ENCODE measurements around the gene SFTPB. TPM values are rescaled to one million over a fixed set of nuclear protein-coding genes. Genes with fewer than 3 reads are reported as not detected.

The SFTPB gene
- total RNA-seq, 2 experiments from 2014 or later: not detected

DNA sequence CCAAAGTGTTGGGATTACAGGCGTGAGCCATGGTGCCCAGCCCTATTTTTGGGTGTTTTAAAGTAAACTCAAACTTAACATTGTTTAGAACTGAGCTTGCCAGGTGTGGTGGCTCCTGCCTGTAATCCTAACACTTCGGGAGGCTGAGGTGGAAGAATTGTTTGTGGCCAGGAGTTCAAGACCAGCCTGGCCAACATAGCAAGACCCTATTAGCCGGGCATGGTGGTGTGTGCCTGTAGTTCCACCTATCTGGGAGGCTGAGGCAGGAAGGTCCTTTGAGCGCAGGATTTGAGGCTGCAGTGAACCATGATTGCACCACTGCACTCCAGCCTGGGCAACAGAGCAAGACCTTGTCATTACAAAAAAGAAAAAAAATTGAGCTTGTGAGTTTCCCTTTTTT, 17.5 kb downstream of the SFTPB start:
- Mint-ChIP-seq H3K9me3 (ENCODE audit: insufficient read depth) (no peaks in the 10 kb centered on the region), H3K4me1 (ENCODE audit: low read depth) (peaks cover 4% of the 10 kb centered on the region), H3K27ac (no peak overlapping the region), H3K27me3 (ENCODE audit: low read depth) (no peaks in the 10 kb centered on the region), H3K4me3 (no peak overlapping the region), H3K36me3 (ENCODE audit: low read depth) (peaks cover 57% of the 10 kb centered on the region)
- no peak for ATAC-seq
- ChIA-PET CTCF (interaction anchor here (3.3 to 9.4 kb wide), 2 partner anchors 9 to 15 kb away, joined by 19 to 86 read pairs; no protein-coding TSS in a partner anchor), POLR2A (no interaction called here)
- no peak for DNase-seq

GRCh38 chr2:85649201-85650190, 18.5 kb downstream of the SFTPB start:
- H3K27ac Mint-ChIP-seq: no peak overlapping the region
- CTCF ChIA-PET: interaction anchor here (0.6 to 9.4 kb wide), 17 partner anchors 10 to 165 kb away, joined by 3 to 86 read pairs (median 4); no protein-coding TSS in a partner anchor
- ATAC-seq (no peak), DNase-seq (no peak)
- peaks cover 60% of the 10 kb centered on the region for H3K36me3 Mint-ChIP-seq (ENCODE audit: low read depth)
- no peak overlapping the region for H3K4me3 Mint-ChIP-seq
- no peaks in the 10 kb centered on the region for H3K9me3 Mint-ChIP-seq (ENCODE audit: insufficient read depth)
- peaks cover 4% of the 10 kb centered on the region for H3K4me1 Mint-ChIP-seq (ENCODE audit: low read depth)
- POLR2A ChIA-PET: no interaction called here
- no peaks in the 10 kb centered on the region for H3K27me3 Mint-ChIP-seq (ENCODE audit: low read depth)

- POLR2A ChIA-PET: no interaction called here
- Mint-ChIP-seq H3K9me3 (ENCODE audit: insufficient read depth) (no peaks in the 10 kb centered on the region), H3K27ac (no peak overlapping the region), H3K36me3 (ENCODE audit: low read depth) (peaks cover 62% of the 10 kb centered on the region), H3K4me3 (no peak overlapping the region), H3K4me1 (ENCODE audit: low read depth) (no peaks in the 10 kb centered on the region), H3K27me3 (ENCODE audit: low read depth) (no peaks in the 10 kb centered on the region)
- DNase-seq (peak; percentile 51), ATAC-seq (peak; percentile 75)
- CTCF ChIA-PET: interaction anchor here (0.6 to 9.4 kb wide), 17 partner anchors 9 to 166 kb away, joined by 3 to 86 read pairs (median 4); no protein-coding TSS in a partner anchor
Observed at GRCh38 chr2:85648619-85649018, 19.4 kb downstream of the SFTPB start.

DNA sequence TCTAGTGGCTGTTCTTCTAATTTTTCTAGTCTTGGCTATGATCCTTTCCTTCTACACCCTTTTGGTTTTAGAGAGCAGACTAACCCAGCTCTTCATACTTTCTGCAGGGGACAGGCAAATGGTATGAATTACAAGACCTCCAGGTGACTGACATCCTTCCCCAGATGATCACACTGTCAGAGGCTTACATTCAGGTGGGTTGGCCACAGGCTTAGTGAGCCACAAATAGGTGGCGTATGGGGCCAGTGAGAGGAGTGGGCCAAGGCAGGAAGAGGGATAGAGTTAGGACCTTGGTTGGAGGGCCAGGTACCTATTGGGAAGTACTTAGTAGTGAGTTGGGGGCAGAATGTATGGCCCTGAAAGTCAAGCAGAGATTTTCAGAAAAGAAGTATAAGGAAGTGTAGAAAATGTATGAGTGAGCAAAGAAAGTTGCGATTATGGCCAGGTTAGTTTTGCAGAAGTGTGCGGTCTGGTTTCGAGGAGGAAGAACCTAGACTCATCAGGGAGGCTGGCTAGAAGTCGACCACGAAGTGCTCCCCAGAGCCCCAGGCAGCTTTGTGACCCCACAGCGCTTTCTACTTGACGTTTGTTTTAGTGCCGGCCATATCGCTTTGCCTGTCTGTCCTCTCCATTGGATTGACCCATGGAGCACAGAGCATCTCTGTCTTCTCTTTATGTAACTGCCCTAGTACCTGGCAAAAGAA, 20.0 kb downstream of the SFTPB start:
- ATAC-seq: no peak
- H3K4me3 Mint-ChIP-seq: no peak overlapping the region
- H3K9me3 Mint-ChIP-seq (ENCODE audit: insufficient read depth): no peaks in the 10 kb centered on the region
- ChIA-PET POLR2A (interaction anchor here (0.7 kb wide), 1 partner anchor 32 kb away, joined by 3 read pairs; the partner anchor contains the start of gene USP39), CTCF (interaction anchor here (1.2 to 9.4 kb wide), 9 partner anchors 12 to 166 kb away, joined by 3 to 86 read pairs (median 4); no protein-coding TSS in a partner anchor)
- peaks cover under 1% of the 10 kb centered on the region for H3K4me1 Mint-ChIP-seq (ENCODE audit: low read depth)
- H3K27ac Mint-ChIP-seq: peak overlapping the region; percentile 4
- H3K27me3 Mint-ChIP-seq (ENCODE audit: low read depth): no peaks in the 10 kb centered on the region
- DNase-seq: no peak
- peaks cover 64% of the 10 kb centered on the region for H3K36me3 Mint-ChIP-seq (ENCODE audit: low read depth)

GRCh38 chr2:85646166-85646565, 21.8 kb downstream of the SFTPB start:
- H3K27ac Mint-ChIP-seq: no peak overlapping the region
- H3K27me3 Mint-ChIP-seq (ENCODE audit: low read depth): no peaks in the 10 kb centered on the region
- ATAC-seq (no peak), DNase-seq (no peak)
- H3K4me1 Mint-ChIP-seq (ENCODE audit: low read depth): peaks cover 19% of the 10 kb centered on the region
- ChIA-PET CTCF (interaction anchor here (0.8 to 9.4 kb wide), 4 partner anchors 11 to 61 kb away, joined by 3 to 86 read pairs (median 3); no protein-coding TSS in a partner anchor), POLR2A (no interaction called here)
- peaks cover 72% of the 10 kb centered on the region for H3K36me3 Mint-ChIP-seq (ENCODE audit: low read depth)
- H3K9me3 Mint-ChIP-seq (ENCODE audit: insufficient read depth): no peaks in the 10 kb centered on the region
- H3K4me3 Mint-ChIP-seq: no peak overlapping the region

- ChIA-PET POLR2A (no interaction called here), CTCF (interaction anchor here (1.1 to 9.4 kb wide), 2 partner anchors 9 to 225 kb away, joined by 3 to 86 read pairs; no protein-coding TSS in a partner anchor)
- H3K27me3 Mint-ChIP-seq (ENCODE audit: low read depth): no peaks in the 10 kb centered on the region
- no peak overlapping the region for H3K27ac Mint-ChIP-seq
- no peak for DNase-seq
- no peak overlapping the region for H3K4me3 Mint-ChIP-seq
- peaks cover 23% of the 10 kb centered on the region for H3K4me1 Mint-ChIP-seq (ENCODE audit: low read depth)
- peaks cover 77% of the 10 kb centered on the region for H3K36me3 Mint-ChIP-seq (ENCODE audit: low read depth)
- no peaks in the 10 kb centered on the region for H3K9me3 Mint-ChIP-seq (ENCODE audit: insufficient read depth)
- ATAC-seq: no peak
Observed at GRCh38 chr2:85644909-85645308, 23.1 kb downstream of the SFTPB start.

GRCh38 chr2:85642725-85643124, 25.3 kb downstream of the SFTPB start:
- Mint-ChIP-seq H3K27ac (peak overlapping the region; percentile 66), H3K4me3 (no peak overlapping the region), H3K27me3 (ENCODE audit: low read depth) (no peaks in the 10 kb centered on the region), H3K4me1 (ENCODE audit: low read depth) (peaks cover 23% of the 10 kb centered on the region), H3K9me3 (ENCODE audit: insufficient read depth) (no peaks in the 10 kb centered on the region), H3K36me3 (ENCODE audit: low read depth) (peaks cover 72% of the 10 kb centered on the region)
- ChIA-PET POLR2A (no interaction called here), CTCF (interaction anchor here (1.7 kb wide), 2 partner anchors 13 to 86 kb away, joined by 4 to 5 read pairs; no protein-coding TSS in a partner anchor)
- DNase-seq (no peak), ATAC-seq (no peak)

- ATAC-seq: no peak
- CTCF ChIA-PET: interaction anchor here (1.1 to 5.5 kb wide), 7 partner anchors 8 to 71 kb away, joined by 4 to 86 read pairs (median 51); partner anchors contain the start of gene C2orf68
- no peaks in the 10 kb centered on the region for H3K9me3 Mint-ChIP-seq (ENCODE audit: insufficient read depth)
- peaks cover 6% of the 10 kb centered on the region for H3K4me1 Mint-ChIP-seq (ENCODE audit: low read depth)
- POLR2A ChIA-PET: interaction anchor here (0.8 to 1.2 kb wide), 2 partner anchors 20 to 24 kb away, joined by 3 to 4 read pairs; partner anchors contain the start of gene USP39
- no peak overlapping the region for H3K27ac Mint-ChIP-seq
- no peak for DNase-seq
- H3K27me3 Mint-ChIP-seq (ENCODE audit: low read depth): no peaks in the 10 kb centered on the region
- H3K36me3 Mint-ChIP-seq (ENCODE audit: low read depth): peaks cover 66% of the 10 kb centered on the region
- no peak overlapping the region for H3K4me3 Mint-ChIP-seq
Observed at GRCh38 chr2:85635636-85636035, 32.4 kb downstream of the SFTPB start.

- no peak overlapping the region for H3K4me3 Mint-ChIP-seq
- H3K9me3 Mint-ChIP-seq (ENCODE audit: insufficient read depth): no peaks in the 10 kb centered on the region
- ATAC-seq: no peak
- DNase-seq: no peak
- CTCF ChIA-PET: interaction anchor here (3.3 to 5.5 kb wide), 4 partner anchors 14 to 71 kb away, joined by 36 to 86 read pairs (median 60); no protein-coding TSS in a partner anchor
- H3K4me1 Mint-ChIP-seq (ENCODE audit: low read depth): peaks cover 9% of the 10 kb centered on the region
- H3K36me3 Mint-ChIP-seq (ENCODE audit: low read depth): peaks cover 71% of the 10 kb centered on the region
- no peak overlapping the region for H3K27ac Mint-ChIP-seq
- POLR2A ChIA-PET: interaction anchor here (0.6 to 1.2 kb wide), 4 partner anchors 12 to 241 kb away, joined by 3 to 4 read pairs (median 3); partner anchors contain the start of gene USP39
- no peaks in the 10 kb centered on the region for H3K27me3 Mint-ChIP-seq (ENCODE audit: low read depth)
Observed at GRCh38 chr2:85635011-85635410, 33.0 kb downstream of the SFTPB start.

DNA sequence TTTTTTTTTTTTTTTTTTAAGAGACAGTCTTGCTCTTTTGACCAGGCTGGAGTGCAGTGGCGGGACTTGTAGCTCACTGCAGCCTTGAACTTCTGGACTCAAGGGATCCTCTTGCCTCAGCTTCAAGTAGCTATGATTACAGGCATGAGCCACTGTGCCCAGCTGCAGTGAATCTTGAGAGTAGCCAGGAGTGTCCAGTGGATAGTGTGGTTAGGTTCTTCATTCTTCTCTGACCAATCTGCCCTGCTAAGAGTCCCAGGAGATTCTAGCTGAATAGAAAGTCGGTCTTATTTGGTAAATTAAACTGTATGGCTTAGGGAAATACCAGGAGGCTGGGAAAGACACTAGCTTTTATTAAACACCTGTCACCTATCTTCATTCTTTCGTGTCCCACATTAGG, 36.7 kb downstream of the SFTPB start:
- ChIA-PET CTCF (interaction anchor here (1.1 to 1.3 kb wide), 2 partner anchors 18 to 49 kb away, joined by 3 to 5 read pairs; no protein-coding TSS in a partner anchor), POLR2A (no interaction called here)
- Mint-ChIP-seq H3K4me1 (ENCODE audit: low read depth) (peaks cover 19% of the 10 kb centered on the region), H3K36me3 (ENCODE audit: low read depth) (peaks cover 70% of the 10 kb centered on the region), H3K4me3 (no peak overlapping the region), H3K9me3 (ENCODE audit: insufficient read depth) (no peaks in the 10 kb centered on the region), H3K27me3 (ENCODE audit: low read depth) (no peaks in the 10 kb centered on the region), H3K27ac (no peak overlapping the region)
- DNase-seq (no peak), ATAC-seq (no peak)

DNA sequence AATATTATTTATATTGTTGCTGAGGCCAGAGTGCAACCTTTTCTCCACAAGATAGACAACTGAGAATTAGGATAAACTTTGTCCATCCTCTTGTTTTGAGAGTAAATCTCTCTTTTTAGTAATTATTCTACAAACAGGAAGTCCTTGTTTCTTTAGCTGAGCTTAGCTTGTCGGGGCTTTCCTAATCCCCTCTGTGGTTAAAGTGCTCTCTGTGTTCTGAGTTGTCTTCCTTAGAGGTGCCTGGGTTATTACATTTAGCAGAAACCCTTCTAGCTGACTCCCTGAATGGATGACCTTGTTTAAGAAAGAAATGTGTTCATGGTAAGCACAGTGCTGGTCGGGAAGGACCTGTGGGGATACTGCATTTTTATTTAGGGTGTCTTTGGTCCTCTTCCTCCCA, 39.3 kb downstream of the SFTPB start:
- ChIA-PET POLR2A (interaction anchor here (0.6 to 1.4 kb wide), 4 partner anchors 12 to 164 kb away, joined by 3 to 9 read pairs (median 3); partner anchors contain the start of genes C2orf68 and USP39), CTCF (interaction anchor here (0.9 to 4.9 kb wide), 10 partner anchors 9 to 208 kb away, joined by 3 to 52 read pairs (median 4); partner anchors contain the start of gene VAMP8)
- Mint-ChIP-seq H3K36me3 (ENCODE audit: low read depth) (peaks cover 75% of the 10 kb centered on the region), H3K27ac (peak overlapping the region; percentile 75), H3K4me1 (ENCODE audit: low read depth) (peaks cover 19% of the 10 kb centered on the region), H3K9me3 (ENCODE audit: insufficient read depth) (no peaks in the 10 kb centered on the region), H3K27me3 (ENCODE audit: low read depth) (no peaks in the 10 kb centered on the region), H3K4me3 (no peak overlapping the region)
- ATAC-seq (peak; percentile 53), DNase-seq (no peak)

Data from activated CD8-positive, alpha-beta T cell treated with anti-CD3 and anti-CD28 coated beads, Interleukin-2, amount 10 ng/mL, durations not matched to agents 7 days and 5 days (primary cell).